GM19023 (cell line): Measurements from ENCODE around the gene OR51I2.

Experiments used
- ATAC-seq: cut with Tn5 transposase; IDR thresholded peaks from one replicate; pipeline ENCODE4 v1.9.1; 2021; ENCODE audit warnings: mild to moderate bottlenecking, moderate library complexity; ENCODE audit not compliant: unreplicated experiment

OR51I2 gene

GRCh38 chr11:5449023-5449422 is at the start of gene OR51I2:
Gene OR51I2 (plus strand): TSS chr11:5449323. CDS start chr11:5453489, 4,166 bp downstream.
- ATAC-seq = no peak

- no peak for ATAC-seq
These were observed 44.0 kb upstream of the OR51I2 start for GRCh38 chr11:5405173-5405572.

GRCh38 chr11:5420993-5421392 is 28.1 kb upstream of the OR51I2 start:
- no peak for ATAC-seq

- ATAC-seq = no peak
These were observed 27.3 kb upstream of the OR51I2 start, which contains the start of gene OR51Q1 for GRCh38 chr11:5421811-5422210. Gene OR51Q1 (plus strand): TSS chr11:5422111. CDS start chr11:5422201, 90 bp downstream.

GRCh38 chr11:5423131-5423530 is 26.0 kb upstream of the OR51I2 start:
- no peak for ATAC-seq

GRCh38 chr11:5441414-5441813 is 7.7 kb upstream of the OR51I2 start, which contains the start of gene OR51I1:
Gene OR51I1 (minus strand): TSS chr11:5441514. CDS start chr11:5441514, 0 bp downstream.
- ATAC-seq = no peak

- ATAC-seq = no peak
These were observed 5.2 kb upstream of the OR51I2 start for GRCh38 chr11:5443835-5444393.

GRCh38 chr11:5449432-5449831 is 309 bp downstream of the OR51I2 start:
- no peak for ATAC-seq

- ATAC-seq = no peak
These were observed 12.0 kb downstream of the OR51I2 start for GRCh38 chr11:5460983-5461621.

- no peak for ATAC-seq
These were observed 18.4 kb downstream of the OR51I2 start for GRCh38 chr11:5467527-5467926.

GRCh38 chr11:5473921-5474320 is 24.8 kb downstream of the OR51I2 start:
- ATAC-seq = no peak

GRCh38 chr11:5476186-5476819 is 27.2 kb downstream of the OR51I2 start:
- ATAC-seq = no peak

- ATAC-seq = no peak
These were observed 36.9 kb downstream of the OR51I2 start for GRCh38 chr11:5486003-5486402.

- no peak for ATAC-seq
These were observed 37.3 kb downstream of the OR51I2 start for GRCh38 chr11:5486421-5486820.

GRCh38 chr11:5488385-5488784 is 39.3 kb downstream of the OR51I2 start, which contains the start of gene OR52D1:
Gene OR52D1 (plus strand): TSS chr11:5488685. CDS start chr11:5488707, 22 bp downstream.
- ATAC-seq = no peak

- ATAC-seq = no peak
These were observed 39.8 kb downstream of the OR51I2 start for GRCh38 chr11:5488798-5489399.

GRCh38 chr11:5489576-5490357 is 40.6 kb downstream of the OR51I2 start:
- ATAC-seq = no peak

GRCh38 chr11:5499671-5500070 is 50.5 kb downstream of the OR51I2 start:
- no peak for ATAC-seq

- no peak for ATAC-seq
These were observed 51.3 kb downstream of the OR51I2 start for GRCh38 chr11:5500393-5500801.

- no peak for ATAC-seq
These were observed 55.3 kb downstream of the OR51I2 start for GRCh38 chr11:5504403-5504921.
